Cardiac muscle cell (in vitro differentiated cells and primary cell): ENCODE results near the gene MXI1. TPM values are rescaled to one million over a fixed set of nuclear protein-coding genes. Genes with fewer than 3 reads are reported as not detected.
"Not testable (repeated sequence)": the region's sequence is repeated elsewhere in the genome, so short reads cannot be mapped to it uniquely, and the experiment has no call there.

Experiments used
- DNase-seq, 2 donors: peaks; one replicate each; pipeline versions ENCODE4 v3.0.0 to v3.0.0-alpha.2; 2010 to 2017; ENCODE audit warnings: low read depth in 1 of 2, low spot score in 1 of 2
- H3K27ac ChIP-seq: fragments of 200-600 bp; sonication (generic); 2 replicates; pipeline ENCODE4 v1.5.1; 2016
- H3K27me3 ChIP-seq: fragments of 200-600 bp; sonication (generic); 2 replicates; pipeline ENCODE4 v1.6.0; 2016; ENCODE audit warnings: control low read depth
- H3K36me3 ChIP-seq: fragments of 200-600 bp; sonication (generic); 2 replicates; pipeline ENCODE4 v1.5.1; 2016; ENCODE audit warnings: control low read depth
- H3K4me1 ChIP-seq: fragments of 200-600 bp; sonication (generic); 2 replicates; pipeline ENCODE4 v1.8.1; 2017; ENCODE audit warnings: low read depth, mild to moderate bottlenecking, mixed run types
- H3K4me3 ChIP-seq: fragments of 200-600 bp; sonication (generic); 2 replicates; pipeline ENCODE4 v1.5.1; 2016; ENCODE audit warnings: mild to moderate bottlenecking
- H3K9me3 ChIP-seq: fragments of 200-600 bp; sonication (generic); 2 replicates; pipeline ENCODE4 v1.5.1; 2017; ENCODE audit warnings: low read depth, mild to moderate bottlenecking, control low read depth
- polyA plus RNA-seq: library from polyadenylated mRNA; unstranded; fragments of >200 nt; fragmentation: Nextera tagmentation; extraction: Ambion mirVana; gene quantifications from 2 replicates; pipeline ENCODE4 v1.2.1, GENCODE V29; 2016
- total RNA-seq: library from RNA; depleted of rRNA; stranded (reverse); fragments of >200 nt; gene quantifications from 2 replicates; pipeline ENCODE4 v1.2.3, GENCODE V29; 2016
- TF ChIP-seq, protein P1 (sequence below): IDR thresholded peaks from 2 replicates; pipeline ENCODE4 v1.5.1; 2012; ENCODE audit warnings: low read depth, mild to moderate bottlenecking, low read length

Gene MXI1
- total and polyA plus RNA-seq, 2 experiments from 2014 or later = 55.0 to 68.4 TPM

- TF ChIP-seq, protein P1, sequence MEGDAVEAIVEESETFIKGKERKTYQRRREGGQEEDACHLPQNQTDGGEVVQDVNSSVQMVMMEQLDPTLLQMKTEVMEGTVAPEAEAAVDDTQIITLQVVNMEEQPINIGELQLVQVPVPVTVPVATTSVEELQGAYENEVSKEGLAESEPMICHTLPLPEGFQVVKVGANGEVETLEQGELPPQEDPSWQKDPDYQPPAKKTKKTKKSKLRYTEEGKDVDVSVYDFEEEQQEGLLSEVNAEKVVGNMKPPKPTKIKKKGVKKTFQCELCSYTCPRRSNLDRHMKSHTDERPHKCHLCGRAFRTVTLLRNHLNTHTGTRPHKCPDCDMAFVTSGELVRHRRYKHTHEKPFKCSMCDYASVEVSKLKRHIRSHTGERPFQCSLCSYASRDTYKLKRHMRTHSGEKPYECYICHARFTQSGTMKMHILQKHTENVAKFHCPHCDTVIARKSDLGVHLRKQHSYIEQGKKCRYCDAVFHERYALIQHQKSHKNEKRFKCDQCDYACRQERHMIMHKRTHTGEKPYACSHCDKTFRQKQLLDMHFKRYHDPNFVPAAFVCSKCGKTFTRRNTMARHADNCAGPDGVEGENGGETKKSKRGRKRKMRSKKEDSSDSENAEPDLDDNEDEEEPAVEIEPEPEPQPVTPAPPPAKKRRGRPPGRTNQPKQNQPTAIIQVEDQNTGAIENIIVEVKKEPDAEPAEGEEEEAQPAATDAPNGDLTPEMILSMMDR = no peak
- H3K4me3 ChIP-seq = no peak overlapping the region
- no peaks in the 10 kb centered on the region for H3K9me3 ChIP-seq
Observed at GRCh38 chr10:110324805-110325280, 117.4 kb downstream of the MXI1 start.

DNA sequence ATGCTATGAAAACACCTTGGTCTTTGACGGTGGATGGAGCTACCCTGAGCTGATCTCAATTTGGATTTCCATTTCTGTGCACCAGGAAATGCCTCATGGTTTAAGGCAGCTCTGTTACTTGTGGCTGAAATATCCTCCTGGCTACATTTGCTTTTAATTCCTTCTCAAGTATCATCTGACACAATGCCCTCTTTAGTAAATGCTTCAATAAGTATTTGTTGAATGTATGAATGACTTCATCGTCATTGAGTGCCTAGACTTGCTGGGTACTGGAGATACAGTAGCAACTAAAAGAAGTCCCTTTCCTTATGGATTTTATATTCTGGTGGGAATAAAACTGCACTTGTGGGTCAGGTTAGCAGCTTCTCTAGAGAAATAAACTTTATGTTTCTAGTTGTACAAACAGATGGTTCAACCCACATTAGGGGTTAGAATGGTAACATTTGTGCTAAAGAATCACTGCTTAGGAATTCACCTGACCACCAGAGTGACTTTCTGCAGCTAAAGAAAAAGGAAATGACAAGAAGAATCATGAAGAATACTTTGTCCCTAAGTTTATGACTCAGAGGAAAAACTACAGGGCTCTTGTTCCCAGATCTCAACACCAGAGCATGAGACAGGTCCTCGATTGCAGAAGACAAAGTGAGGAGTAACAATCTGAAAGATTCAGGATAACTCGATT is 119.1 kb downstream of the MXI1 start:
- Histone ChIP-seq H3K9me3 (no peaks in the 10 kb centered on the region), H3K27ac (no peak overlapping the region), H3K36me3 (no peaks in the 10 kb centered on the region), H3K27me3 (no peaks in the 10 kb centered on the region), H3K4me1 (no peaks in the 10 kb centered on the region), H3K4me3 (no peak overlapping the region)
- TF ChIP-seq, protein P1 = no peak
- no peak for DNase-seq

More at GRCh38 chr10:110324805-110325280, 117.4 kb downstream of the MXI1 start:
- Histone ChIP-seq H3K27ac (no peak overlapping the region), H3K36me3 (no peaks in the 10 kb centered on the region), H3K4me1 (no peaks in the 10 kb centered on the region), H3K27me3 (no peaks in the 10 kb centered on the region)
- no peak for DNase-seq

GRCh38 chr10:110327262-110327914 is 120.0 kb downstream of the MXI1 start:
- Histone ChIP-seq H3K4me3 (no peak overlapping the region), H3K27me3 (no peaks in the 10 kb centered on the region), H3K27ac (no peak overlapping the region), H3K9me3 (no peaks in the 10 kb centered on the region), H3K4me1 (no peaks in the 10 kb centered on the region), H3K36me3 (no peaks in the 10 kb centered on the region)
- no peak for DNase-seq
- TF ChIP-seq, protein P1 = no peak

GRCh38 chr10:110330675-110331074 is 123.3 kb downstream of the MXI1 start:
- Histone ChIP-seq H3K27me3 (no peaks in the 10 kb centered on the region), H3K27ac (no peak overlapping the region), H3K4me1 (peaks cover 3% of the 10 kb centered on the region), H3K9me3 (no peaks in the 10 kb centered on the region), H3K4me3 (no peak overlapping the region), H3K36me3 (no peaks in the 10 kb centered on the region)
- no peak for DNase-seq
- TF ChIP-seq, protein P1 = no peak

DNA sequence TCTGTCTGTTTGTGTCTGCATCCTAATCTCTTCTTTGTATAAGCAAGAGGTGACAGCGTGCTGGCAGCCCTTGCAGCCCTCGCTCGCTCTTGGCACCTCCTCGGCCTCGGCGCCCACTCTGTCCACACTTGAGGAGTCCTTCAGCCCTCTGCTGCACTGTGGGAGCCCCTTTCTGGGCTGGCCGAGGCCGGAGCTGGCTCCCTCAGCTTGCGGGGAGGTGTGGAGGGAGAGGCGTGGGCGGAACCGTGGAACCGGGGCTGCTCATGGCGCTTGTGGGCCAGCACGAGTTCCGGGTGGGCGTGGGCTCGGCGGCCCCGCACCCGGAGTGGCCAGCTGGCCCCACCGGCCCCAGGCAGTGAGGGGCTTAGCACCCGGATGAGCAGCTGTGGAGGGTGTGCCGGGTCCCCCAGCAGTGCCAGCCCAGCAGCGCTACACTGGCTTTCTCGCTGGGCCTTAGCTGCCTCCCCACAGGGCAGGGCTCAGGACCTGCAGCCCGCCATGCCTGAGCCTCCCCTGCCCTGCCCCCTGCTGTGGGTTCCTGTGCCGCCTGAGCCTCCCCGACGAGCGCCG is 123.9 kb downstream of the MXI1 start:
- H3K4me1 ChIP-seq, H3K9me3 ChIP-seq, H3K4me3 ChIP-seq: not testable (repeated sequence)

More for the DNA sequence above, 123.9 kb downstream of the MXI1 start:
- H3K36me3 ChIP-seq, H3K27ac ChIP-seq, H3K27me3 ChIP-seq, DNase-seq: not testable (repeated sequence)
